ENCODE data around the gene TMUB1.

Gene TMUB1

DNA sequence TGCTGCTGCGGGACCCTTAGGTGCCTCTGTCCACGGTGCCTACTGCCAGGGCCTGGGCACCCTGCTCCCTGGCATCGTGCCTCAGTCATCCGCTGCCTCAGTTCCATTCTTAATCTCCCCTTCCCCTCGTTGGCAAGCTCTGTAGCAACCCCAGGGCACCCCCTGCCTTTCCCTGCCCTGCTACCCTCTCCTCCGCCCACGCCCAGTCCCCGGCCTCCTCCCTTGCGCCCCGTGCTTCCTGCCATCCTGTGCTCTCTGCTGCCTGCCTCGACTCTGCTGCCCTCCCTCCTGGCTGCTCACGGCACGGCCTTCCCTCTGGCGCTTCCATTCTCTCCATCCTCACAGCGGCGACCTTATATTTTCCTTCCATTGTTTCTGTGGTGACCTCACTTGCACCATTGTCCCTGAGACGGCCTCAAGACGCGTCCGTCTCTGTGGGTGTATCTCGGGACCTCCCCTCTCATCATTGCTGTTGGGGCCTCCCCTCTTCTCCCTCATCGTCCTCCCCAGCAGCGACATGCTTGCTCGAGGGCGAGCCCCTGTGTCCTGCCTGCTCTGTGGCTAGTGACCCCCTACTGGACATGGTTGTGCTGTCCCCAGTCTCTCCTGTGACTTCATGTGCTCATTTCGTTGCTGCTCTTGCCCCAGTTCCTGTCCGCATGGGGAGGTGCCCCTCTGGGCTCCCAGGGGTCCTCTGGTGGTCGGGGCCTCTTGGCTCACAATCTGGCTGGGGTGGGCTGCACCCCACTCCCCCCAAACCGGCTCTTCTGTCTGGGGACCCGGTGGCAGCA is 38.3 kb upstream of the TMUB1 start:
- DNase-seq (ENCODE audit: low read depth in 2 of 3, low spot score in 1 of 3) = no peak

- no peak for DNase-seq (ENCODE audit: low read depth in 2 of 3, low spot score in 1 of 3)
These were observed 37.6 kb upstream of the TMUB1 start for GRCh38 chr7:151120896-151121295.

DNA sequence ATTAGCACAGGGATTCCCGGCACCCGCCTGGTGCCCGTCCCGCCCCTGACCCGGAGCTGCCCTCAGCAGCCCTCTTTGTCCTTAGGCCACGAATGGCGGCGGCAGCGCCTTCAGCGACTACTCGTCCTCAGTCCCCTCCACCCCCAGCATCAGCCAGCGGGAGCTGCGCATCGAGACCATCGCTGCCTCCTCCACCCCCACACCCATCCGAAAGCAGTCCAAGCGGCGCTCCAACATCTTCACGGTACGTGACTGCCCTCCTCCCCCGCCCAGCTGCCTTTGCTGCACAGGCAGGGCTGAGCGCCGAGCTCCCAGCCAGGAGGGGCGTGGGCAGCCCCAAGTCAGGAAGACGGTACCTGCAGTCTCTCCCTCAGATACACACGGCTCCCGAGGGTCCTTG is 36.6 kb upstream of the TMUB1 start:
- no peak for DNase-seq (ENCODE audit: low read depth in 2 of 3, low spot score in 1 of 3)

DNA sequence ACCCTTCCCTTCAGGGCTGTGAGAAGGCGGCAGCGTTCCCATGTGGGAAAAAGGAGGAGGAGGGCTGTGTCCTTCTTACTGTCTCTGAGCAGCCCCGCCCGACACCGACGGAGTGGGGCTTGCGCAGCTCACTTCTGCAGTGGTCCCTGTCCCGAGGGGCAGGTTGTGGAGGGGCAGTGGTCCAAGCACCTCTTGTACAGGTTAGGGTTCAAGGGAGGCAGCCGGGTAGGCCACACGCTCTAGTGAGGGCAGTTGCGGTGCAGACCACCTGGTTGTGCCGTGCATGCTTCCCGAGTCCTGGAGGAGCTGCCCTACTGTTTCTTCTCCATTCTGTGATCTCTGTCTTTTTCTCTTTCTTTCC is 35.7 kb upstream of the TMUB1 start:
- no peak for DNase-seq (ENCODE audit: low read depth in 2 of 3, low spot score in 1 of 3)

DNA sequence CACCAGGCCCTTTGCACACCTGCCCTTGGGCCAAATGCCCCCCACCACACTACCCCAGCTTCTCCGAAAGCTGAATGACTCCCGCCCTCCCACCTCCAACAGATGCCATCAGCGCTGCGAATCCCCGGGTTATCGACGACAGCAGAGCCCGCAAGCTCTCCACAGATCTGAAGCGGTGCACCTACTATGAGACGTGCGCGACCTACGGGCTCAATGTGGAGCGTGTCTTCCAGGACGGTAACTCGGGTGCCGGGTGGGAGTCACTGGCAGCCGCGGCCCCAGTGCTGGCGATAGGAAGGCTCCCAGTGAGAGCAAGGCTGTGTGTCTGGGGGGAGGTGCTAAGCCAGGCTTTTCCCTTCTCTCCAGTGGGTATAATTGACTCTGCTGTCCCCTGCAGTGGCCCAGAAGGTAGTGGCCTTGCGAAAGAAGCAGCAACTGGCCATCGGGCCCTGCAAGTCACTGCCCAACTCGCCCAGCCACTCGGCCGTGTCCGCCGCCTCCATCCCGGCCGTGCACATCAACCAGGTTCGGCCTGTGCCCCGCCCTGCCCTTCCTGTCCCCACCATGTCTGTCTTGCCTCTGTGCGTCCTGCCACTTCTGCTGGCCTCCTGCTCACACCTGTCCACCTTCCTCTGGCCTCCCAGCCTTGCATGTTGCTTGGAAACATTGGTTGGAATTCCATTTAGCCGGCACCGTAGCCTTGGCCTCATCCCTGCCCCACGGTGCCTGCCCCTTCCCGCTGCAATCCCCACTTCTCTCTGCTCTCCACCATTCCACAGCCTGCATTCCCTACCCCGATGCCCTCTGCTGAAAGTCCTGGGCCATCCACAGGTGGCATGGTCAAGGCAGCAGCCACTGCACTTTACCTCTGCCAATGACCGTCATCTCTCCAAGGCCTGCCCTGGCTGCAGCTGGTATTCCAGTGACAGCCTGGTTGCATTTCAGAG is 35.1 kb upstream of the TMUB1 start:
- no peak for DNase-seq (ENCODE audit: low read depth in 2 of 3, low spot score in 1 of 3)

DNA sequence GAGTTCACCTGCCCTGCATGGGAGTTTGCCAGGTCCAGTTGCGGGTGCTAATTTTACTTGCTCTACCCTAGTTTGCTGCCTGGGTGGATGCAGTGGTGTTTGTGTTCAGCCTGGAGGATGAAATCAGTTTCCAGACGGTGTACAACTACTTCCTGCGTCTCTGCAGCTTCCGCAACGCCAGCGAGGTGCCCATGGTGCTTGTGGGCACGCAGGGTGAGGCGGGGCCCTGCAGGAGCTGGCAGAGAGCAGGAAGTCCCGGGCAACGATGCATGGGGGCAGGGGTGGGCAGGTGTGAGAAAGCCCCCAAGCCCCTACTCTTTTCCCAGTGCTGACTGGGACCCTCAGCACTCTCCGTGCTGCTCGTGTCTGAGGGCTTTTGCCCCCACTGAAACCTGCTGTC is 34.3 kb upstream of the TMUB1 start:
- no peak for DNase-seq (ENCODE audit: low read depth in 2 of 3, low spot score in 1 of 3)

DNA sequence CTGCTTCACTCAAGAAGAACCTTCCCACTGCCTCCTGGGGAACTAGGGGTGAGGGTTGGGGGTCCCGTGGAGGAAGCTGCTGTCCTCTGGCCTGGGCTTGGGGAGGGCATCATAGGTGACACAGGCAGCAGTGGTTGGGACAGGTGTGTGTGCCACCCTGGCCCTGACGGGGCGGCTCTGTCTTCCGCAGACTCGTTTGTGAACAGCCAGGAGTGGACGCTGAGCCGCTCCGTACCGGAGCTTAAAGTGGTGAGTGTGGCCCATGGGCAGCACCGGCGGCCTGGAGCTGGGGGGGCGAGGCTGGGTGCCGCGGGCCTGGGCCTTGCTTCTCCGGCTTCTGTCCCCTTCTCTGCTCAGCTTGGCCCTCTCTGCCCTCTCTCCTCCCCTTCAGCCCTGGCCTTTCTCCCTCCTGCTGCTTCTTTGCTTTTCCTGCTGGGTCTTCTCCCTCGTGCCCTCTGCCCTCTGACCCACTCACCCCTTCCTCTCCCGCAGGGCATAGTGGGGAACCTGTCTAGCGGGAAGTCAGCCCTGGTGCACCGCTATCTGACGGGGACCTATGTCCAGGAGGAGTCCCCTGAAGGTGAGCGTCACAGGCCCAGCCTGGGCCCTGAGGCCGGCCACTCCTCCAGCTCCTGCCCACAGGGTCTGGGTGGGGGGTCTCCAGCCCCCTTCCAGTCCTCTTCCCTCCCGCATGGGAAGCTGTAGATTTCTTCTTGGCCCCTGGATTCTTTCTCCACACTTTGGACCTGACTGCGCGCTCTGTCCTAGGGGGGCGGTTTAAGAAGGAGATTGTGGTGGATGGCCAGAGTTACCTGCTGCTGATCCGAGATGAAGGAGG is 33.5 kb upstream of the TMUB1 start:
- DNase-seq (ENCODE audit: low read depth in 2 of 3, low spot score in 1 of 3) = no peak

DNA sequence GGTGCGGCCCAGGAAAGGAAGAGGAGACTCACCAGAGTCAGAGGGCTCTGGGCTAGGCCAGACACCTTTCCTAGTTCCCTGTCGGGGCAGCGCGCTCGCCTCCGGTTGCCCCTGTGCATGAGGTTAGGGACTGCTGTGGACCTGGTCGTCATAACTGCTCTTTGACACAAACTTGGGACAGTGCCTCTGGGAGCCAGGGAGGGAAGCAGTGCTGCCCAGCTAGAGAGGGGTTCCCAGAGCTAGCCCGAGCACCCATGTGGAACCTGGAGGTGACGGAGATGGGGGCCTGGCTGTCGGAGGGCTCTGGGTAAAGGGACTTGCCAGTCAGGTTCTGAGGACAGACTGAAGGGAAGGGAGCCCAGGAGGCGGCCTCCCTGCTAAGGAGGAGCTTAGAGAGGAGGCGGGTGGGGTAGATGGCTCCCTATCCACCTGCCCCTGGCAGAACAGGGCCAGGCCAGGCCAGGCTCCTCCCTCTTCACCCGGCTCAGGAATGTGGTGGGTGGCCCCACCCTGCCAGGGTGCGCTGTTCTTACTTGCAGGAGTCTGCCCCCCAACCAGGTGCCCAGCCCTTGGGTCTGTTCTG is 32.6 kb upstream of the TMUB1 start:
- no peak for DNase-seq (ENCODE audit: low read depth in 2 of 3, low spot score in 1 of 3)

GRCh38 chr7:151115121-151115835 is 32.0 kb upstream of the TMUB1 start:
- DNase-seq (ENCODE audit: low read depth in 2 of 3, low spot score in 1 of 3) = peak in 1 of 3 donors; percentile 32

- no peak for DNase-seq (ENCODE audit: low read depth in 2 of 3, low spot score in 1 of 3)
These were observed 31.1 kb upstream of the TMUB1 start for GRCh38 chr7:151114151-151115090.

GRCh38 chr7:151113344-151114150 is 30.3 kb upstream of the TMUB1 start:
- no peak for DNase-seq (ENCODE audit: low read depth in 2 of 3, low spot score in 1 of 3)

DNA sequence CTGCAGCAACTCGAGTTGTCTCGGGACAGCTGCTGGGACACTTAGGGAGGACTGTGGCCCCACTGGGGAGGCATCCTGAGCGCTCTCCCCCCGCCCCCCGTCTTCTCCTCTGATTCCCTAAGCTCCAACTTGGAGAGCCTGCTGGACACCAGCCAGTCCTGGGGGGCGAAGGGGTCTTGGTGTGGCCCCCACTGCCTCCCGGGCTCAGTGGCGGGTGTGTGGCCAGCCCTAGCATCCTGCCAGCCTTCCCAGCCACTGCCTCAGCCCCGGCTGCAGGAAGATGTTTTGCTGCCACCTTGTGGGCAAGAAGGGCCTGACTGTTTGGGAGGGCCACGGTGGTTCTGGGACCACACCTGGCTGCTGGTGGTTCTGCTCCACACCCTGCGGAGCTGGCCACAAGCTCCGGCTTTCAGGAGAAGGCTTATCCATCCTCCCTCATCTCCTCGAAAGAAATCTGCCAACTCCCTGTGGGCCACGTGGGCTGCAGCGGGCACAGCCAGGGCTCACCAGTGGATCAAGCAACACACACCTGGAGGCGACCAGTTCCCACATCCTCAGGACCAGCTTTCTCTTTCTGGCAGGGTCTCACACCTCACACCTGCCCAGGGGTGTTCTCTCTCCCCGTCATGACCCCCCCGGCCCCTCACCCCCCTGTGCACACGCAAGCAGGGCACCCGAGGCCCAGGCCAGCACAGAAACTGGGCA is 27.8 kb upstream of the TMUB1 start:
- peak; percentile 44 to 71 (median 63) for DNase-seq (ENCODE audit: low read depth in 2 of 3, low spot score in 1 of 3)

DNA sequence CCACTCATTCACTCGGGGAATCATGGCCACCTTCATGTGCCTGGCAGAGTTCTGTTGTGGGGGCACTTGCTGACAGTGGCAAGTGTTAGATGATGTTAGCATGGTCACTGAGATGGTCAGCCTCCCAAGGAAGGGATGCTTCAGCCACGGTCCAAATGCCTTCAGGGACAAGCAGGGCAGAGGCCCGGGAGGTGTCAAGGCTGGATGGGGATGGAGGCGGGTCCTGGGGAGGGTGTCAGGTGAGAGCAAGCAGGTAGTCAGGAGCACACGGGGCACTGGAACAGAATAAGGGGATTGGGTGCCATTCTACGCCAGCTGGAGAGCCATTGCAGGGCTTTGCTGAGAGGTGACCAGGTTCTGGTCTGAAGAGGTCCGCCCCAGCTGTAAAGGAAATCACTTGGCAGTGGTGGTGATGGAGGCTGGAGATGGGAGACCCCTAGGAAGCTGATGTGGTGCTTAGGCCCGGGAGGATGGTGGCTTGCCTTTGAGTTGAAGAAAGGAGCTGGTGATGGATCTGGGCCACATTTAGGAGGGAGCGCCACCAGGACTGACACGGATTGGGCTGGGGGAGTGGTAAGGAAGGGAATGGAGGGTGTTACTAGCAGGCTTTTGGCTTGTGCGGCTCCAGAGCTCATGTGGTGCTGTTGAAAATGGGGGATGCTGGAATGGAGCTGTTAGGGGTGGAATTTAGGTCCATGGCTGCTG is 27.1 kb upstream of the TMUB1 start:
- no peak for DNase-seq (ENCODE audit: low read depth in 2 of 3, low spot score in 1 of 3)

DNA sequence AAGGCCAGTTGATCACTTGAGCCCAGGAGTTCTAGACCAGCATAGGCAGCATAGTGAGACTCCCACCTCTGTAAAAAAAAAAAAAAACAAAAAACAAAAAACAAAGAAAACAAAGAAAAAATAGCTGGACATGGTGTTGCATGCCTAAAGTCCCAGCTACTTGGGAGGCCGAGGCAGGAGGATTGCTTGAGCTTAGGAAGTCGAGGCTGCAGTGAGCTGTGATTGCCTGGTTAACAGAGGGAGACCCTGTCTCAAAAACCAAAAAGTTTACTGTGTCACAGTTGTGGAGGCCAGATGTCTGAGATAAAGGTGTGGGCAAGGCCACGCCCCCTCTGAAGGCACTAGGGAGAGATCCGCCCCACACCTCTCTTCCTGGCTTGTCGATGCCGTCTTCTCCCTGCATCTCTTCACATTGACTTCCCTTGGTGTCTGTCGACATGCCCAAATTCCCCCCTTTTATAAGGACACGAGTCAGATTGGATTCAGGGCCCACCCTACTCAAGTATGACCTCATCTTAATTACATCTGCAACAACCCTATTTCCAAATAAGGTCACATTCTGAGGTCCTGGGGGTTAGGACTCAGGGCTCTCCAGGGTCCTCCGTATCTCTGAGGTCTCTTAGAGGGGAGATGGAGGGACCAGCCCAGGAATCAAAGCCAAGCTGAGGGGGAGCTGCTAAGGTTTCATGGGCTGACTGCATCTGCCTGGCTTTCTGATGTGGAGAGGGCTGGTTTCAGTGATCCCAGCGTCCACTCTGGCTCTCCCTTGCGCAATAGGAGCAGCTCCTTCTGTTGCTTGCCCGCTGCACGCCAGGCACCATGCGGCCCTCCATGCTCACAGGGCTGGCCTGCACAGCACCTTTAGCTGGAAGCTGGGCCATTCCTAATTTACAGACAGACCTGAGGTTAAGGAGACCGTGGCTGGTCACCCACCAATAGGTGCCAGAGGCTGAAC is 26.1 kb upstream of the TMUB1 start:
- no peak for DNase-seq (ENCODE audit: low read depth in 2 of 3, low spot score in 1 of 3)

GRCh38 chr7:151107882-151108281 is 24.6 kb upstream of the TMUB1 start:
- no peak for DNase-seq (ENCODE audit: low read depth in 2 of 3, low spot score in 1 of 3)
